SK-N-SH (cell line): ENCODE data around the gene AP4B1. TPM values are rescaled to one million over a fixed set of nuclear protein-coding genes. Genes with fewer than 3 reads are reported as not detected.

Experiments used
- CTCF ChIA-PET: fragments of 300-600, 350-600 bp; formaldehyde crosslinking; extraction: SDS; loops from one replicate; lab custom pipeline; 2021; lab: Yijun Ruan, JAX
- POLR2A ChIA-PET: fragments of 350-600 bp; sonication (Branson Sonifier 250); formaldehyde crosslinking; extraction: SDS; loops from one replicate; lab custom pipeline; 2020; ENCODE audit warnings: antibody characterized with exemption, inconsistent platforms; lab: Yijun Ruan, JAX
- DNase-seq: peaks from one replicate; pipeline ENCODE4 v3.0.0; 2012
- H2AFZ ChIP-seq: fragments of 200-600 bp; sonication (generic); 2 replicates; pipeline ENCODE4 v1.8.1; 2016; ENCODE audit warnings: antibody characterized with exemption, mild to moderate bottlenecking, low read depth
- H3F3A ChIP-seq: fragments of 200-600 bp; sonication (generic); replicated peaks from 2 replicates; pipeline ENCODE3; 2016; ENCODE audit warnings: antibody characterized with exemption, mild to moderate bottlenecking; ENCODE audit not compliant: insufficient read depth
- H3K27ac ChIP-seq, 2 experiments: fragments of 200-500 bp in 1 of 2; fragments of 200-600 bp in 1 of 2; sonication (Bioruptor generic) in 1 of 2; sonication (generic), shearing (Covaris generic) in 1 of 2; 2 replicates each; pipeline versions ENCODE4 v1.5.1 to v1.6.1; 2014 to 2016; ENCODE audit warnings: low read depth in 2 of 2, inconsistent platforms in 1 of 2, low read length in 1 of 2, mild to moderate bottlenecking in 1 of 2, mixed read lengths in 1 of 2
- H3K27me3 ChIP-seq: fragments of 200-600 bp; sonication (generic), shearing (Covaris generic); 2 replicates; pipeline ENCODE4 v1.6.1; 2016; ENCODE audit warnings: mixed run types; ENCODE audit not compliant: insufficient read depth
- H3K36me3 ChIP-seq, 2 experiments: fragments of 200-500 bp in 1 of 2; fragments of 200-600 bp in 1 of 2; sonication (Bioruptor generic) in 1 of 2; sonication (generic) in 1 of 2; replicated peaks in 1 of 2; 2 replicates each; pipeline versions ENCODE3 to v1.5.1; 2014 to 2016; ENCODE audit warnings: low read length in 1 of 2, mild to moderate bottlenecking in 1 of 2; ENCODE audit not compliant: insufficient read depth in 2 of 2, control insufficient read depth in 1 of 2
- H3K4me1 ChIP-seq, 2 experiments: fragments of 200-500 bp in 1 of 2; fragments of 200-600 bp in 1 of 2; sonication (Bioruptor generic) in 1 of 2; sonication (generic), shearing (Covaris generic) in 1 of 2; 2 replicates each; pipeline versions ENCODE4 v1.5.1 to v1.6.1; 2014 to 2016; ENCODE audit warnings: low read depth in 1 of 2, low read length in 1 of 2, mixed run types in 1 of 2; ENCODE audit not compliant: insufficient read depth in 2 of 2, control insufficient read depth in 1 of 2
- H3K4me2 ChIP-seq: fragments of 200-600 bp; sonication (generic), shearing (Covaris generic); 2 replicates; pipeline ENCODE4 v1.6.1; 2017; ENCODE audit warnings: mixed run types
- H3K4me3 ChIP-seq, 2 experiments: fragments of 200-500 bp in 1 of 2; fragments of 200-600 bp in 1 of 2; sonication (Bioruptor generic) in 1 of 2; sonication (generic), shearing (Covaris generic) in 1 of 2; 2 replicates each; pipeline versions ENCODE4 v1.5.1 to v1.8.1; 2014 to 2016; ENCODE audit warnings: low read depth in 2 of 2, inconsistent platforms in 1 of 2, low read length in 1 of 2, mild to moderate bottlenecking in 1 of 2, mixed read lengths in 1 of 2, moderate library complexity in 1 of 2
- H3K79me2 ChIP-seq: fragments of 200-600 bp; sonication (generic); 2 replicates; pipeline ENCODE4 v1.8.1; 2017; ENCODE audit warnings: mild to moderate bottlenecking; ENCODE audit not compliant: insufficient read depth
- H3K9ac ChIP-seq: fragments of 200-600 bp; sonication (generic); 2 replicates; pipeline ENCODE4 v1.6.1; 2017; ENCODE audit warnings: mixed run types
- H3K9me2 ChIP-seq: fragments of 200-600 bp; sonication (generic); 2 replicates; pipeline ENCODE4 v1.6.1; 2017; ENCODE audit warnings: mixed run types
- H3K9me3 ChIP-seq: fragments of 200-600 bp; sonication (generic); 2 replicates; pipeline ENCODE4 v1.6.1; 2017; ENCODE audit warnings: mixed run types, mild to moderate bottlenecking, moderate library complexity
- H4K20me1 ChIP-seq: fragments of 200-600 bp; sonication (generic); 2 replicates; pipeline ENCODE4 v1.6.1; 2017; ENCODE audit warnings: mild to moderate bottlenecking, mixed run types; ENCODE audit not compliant: insufficient read depth
- FOSL2 ChIP-seq: IDR thresholded peaks from 2 replicates; pipeline ENCODE4 v1.4.0; 2012; ENCODE audit warnings: low read depth, mild to moderate bottlenecking, moderate library complexity, borderline replicate concordance
- FOXM1 ChIP-seq: IDR thresholded peaks from 2 replicates; pipeline ENCODE4 v1.4.0; 2012; ENCODE audit warnings: low read depth, mild to moderate bottlenecking
- GATA2 ChIP-seq: sonication (generic); formaldehyde crosslinking; IDR thresholded peaks from 2 replicates; pipeline ENCODE4 v1.5.0; 2020; ENCODE audit warnings: mild to moderate bottlenecking, missing genetic modification reagents
- JUND ChIP-seq: IDR thresholded peaks from 2 replicates; pipeline ENCODE4 v1.4.0; 2012
- MXI1 ChIP-seq: IDR thresholded peaks from 2 replicates; pipeline ENCODE4 v1.6.1; 2012; ENCODE audit warnings: mild to moderate bottlenecking, low read depth, low read length, improper control_type of control experiment
- NRF1 ChIP-seq: IDR thresholded peaks from 2 replicates; pipeline ENCODE4 v1.6.1; 2012; ENCODE audit warnings: low read depth, mild to moderate bottlenecking, low read length
- RAD21 ChIP-seq: IDR thresholded peaks from 2 replicates; pipeline ENCODE4 v1.6.1; 2012; ENCODE audit warnings: mild to moderate bottlenecking, low read length
- RCOR1 ChIP-seq: fragments of 150-350 bp; IDR thresholded peaks from 2 replicates; pipeline ENCODE4 v1.6.1; 2017; ENCODE audit warnings: antibody characterized with exemption, low read length
- TAF1 ChIP-seq: IDR thresholded peaks from 2 replicates; pipeline ENCODE4 v1.6.1; 2012; ENCODE audit warnings: low read depth, mild to moderate bottlenecking, low read length, moderate library complexity, borderline replicate concordance
- WGBS: methylation state at CpG from one replicate; pipeline ENCODE4 v1.1.6; 2017; ENCODE audit warnings: low lambda C conversion rate; 5-methylcytosine and 5-hydroxymethylcytosine counted together
- polyA plus RNA-seq, 3 experiments: library from polyadenylated mRNA; depleted of rRNA; stranded (reverse); fragments of >200 nt; gene quantifications; 2 replicates each; pipeline ENCODE4 v1.2.3, GENCODE V29; 2012
- TF ChIP-seq, protein P1 (sequence below): fragments of 200-600 bp; sonication (generic); IDR thresholded peaks from 2 replicates; pipeline ENCODE4 v1.6.1; 2017; ENCODE audit warnings: antibody characterized with exemption, mild to moderate bottlenecking, moderate library complexity
- TF ChIP-seq, protein P2 (sequence below): IDR thresholded peaks from 2 replicates; pipeline ENCODE4 v1.4.0; 2012; ENCODE audit warnings: low read depth, borderline replicate concordance

The AP4B1 gene
- polyA plus RNA-seq, 1 of the 3 experiments (the other 2 are of a cell fraction), result 11.5 TPM

DNA sequence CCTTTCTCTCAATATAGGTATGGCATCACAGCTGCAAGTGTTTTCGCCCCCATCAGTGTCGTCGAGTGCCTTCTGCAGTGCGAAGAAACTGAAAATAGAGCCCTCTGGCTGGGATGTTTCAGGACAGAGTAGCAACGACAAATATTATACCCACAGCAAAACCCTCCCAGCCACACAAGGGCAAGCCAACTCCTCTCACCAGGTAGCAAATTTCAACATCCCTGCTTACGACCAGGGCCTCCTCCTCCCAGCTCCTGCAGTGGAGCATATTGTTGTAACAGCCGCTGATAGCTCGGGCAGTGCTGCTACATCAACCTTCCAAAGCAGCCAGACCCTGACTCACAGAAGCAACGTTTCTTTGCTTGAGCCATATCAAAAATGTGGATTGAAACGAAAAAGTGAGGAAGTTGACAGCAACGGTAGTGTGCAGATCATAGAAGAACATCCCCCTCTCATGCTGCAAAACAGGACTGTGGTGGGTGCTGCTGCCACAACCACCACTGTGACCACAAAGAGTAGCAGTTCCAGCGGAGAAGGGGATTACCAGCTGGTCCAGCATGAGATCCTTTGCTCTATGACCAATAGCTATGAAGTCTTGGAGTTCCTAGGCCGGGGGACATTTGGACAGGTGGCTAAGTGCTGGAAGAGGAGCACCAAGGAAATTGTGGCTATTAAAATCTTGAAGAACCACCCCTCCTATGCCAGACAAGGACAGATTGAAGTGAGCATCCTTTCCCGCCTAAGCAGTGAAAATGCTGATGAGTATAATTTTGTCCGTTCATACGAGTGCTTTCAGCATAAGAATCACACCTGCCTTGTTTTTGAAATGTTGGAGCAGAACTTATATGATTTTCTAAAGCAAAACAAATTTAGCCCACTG is 36.0 kb upstream of the AP4B1 start (continued):
- TF ChIP-seq, protein P1, sequence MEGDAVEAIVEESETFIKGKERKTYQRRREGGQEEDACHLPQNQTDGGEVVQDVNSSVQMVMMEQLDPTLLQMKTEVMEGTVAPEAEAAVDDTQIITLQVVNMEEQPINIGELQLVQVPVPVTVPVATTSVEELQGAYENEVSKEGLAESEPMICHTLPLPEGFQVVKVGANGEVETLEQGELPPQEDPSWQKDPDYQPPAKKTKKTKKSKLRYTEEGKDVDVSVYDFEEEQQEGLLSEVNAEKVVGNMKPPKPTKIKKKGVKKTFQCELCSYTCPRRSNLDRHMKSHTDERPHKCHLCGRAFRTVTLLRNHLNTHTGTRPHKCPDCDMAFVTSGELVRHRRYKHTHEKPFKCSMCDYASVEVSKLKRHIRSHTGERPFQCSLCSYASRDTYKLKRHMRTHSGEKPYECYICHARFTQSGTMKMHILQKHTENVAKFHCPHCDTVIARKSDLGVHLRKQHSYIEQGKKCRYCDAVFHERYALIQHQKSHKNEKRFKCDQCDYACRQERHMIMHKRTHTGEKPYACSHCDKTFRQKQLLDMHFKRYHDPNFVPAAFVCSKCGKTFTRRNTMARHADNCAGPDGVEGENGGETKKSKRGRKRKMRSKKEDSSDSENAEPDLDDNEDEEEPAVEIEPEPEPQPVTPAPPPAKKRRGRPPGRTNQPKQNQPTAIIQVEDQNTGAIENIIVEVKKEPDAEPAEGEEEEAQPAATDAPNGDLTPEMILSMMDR, result no peak
- TF ChIP-seq JUND, result no peak
- no peak for TF ChIP-seq FOSL2
- TF ChIP-seq, protein P2, sequence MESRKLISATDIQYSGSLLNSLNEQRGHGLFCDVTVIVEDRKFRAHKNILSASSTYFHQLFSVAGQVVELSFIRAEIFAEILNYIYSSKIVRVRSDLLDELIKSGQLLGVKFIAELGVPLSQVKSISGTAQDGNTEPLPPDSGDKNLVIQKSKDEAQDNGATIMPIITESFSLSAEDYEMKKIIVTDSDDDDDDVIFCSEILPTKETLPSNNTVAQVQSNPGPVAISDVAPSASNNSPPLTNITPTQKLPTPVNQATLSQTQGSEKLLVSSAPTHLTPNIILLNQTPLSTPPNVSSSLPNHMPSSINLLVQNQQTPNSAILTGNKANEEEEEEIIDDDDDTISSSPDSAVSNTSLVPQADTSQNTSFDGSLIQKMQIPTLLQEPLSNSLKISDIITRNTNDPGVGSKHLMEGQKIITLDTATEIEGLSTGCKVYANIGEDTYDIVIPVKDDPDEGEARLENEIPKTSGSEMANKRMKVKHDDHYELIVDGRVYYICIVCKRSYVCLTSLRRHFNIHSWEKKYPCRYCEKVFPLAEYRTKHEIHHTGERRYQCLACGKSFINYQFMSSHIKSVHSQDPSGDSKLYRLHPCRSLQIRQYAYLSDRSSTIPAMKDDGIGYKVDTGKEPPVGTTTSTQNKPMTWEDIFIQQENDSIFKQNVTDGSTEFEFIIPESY, result no peak
- no peak for TF ChIP-seq GATA2 (CRISPR knock-in tag)
- TF ChIP-seq MXI1, result no peak
- TF ChIP-seq, all 33 proteins: peak for 0

GRCh38 chr1:113938192-113938591 is 33.6 kb upstream of the AP4B1 start:
- 86% methylated on average over 5 of the region's 5 CpGs for WGBS
- peaks cover 9 to 15% of the 10 kb centered on the region in 2 experiments for H3K36me3 ChIP-seq
- H3K9me2 ChIP-seq, result no peaks in the 10 kb centered on the region
- no peak overlapping the region for H3K27ac ChIP-seq
- H3K4me3 ChIP-seq, result no peak overlapping the region
- no peak for DNase-seq
- H4K20me1 ChIP-seq, result peaks cover 76% of the 10 kb centered on the region
- no peaks in the 10 kb centered on the region for H3K9me3 ChIP-seq
- H3K79me2 ChIP-seq, result peaks cover 96% of the 10 kb centered on the region
- no peak overlapping the region for H3K9ac ChIP-seq
- H3K27me3 ChIP-seq, result no peaks in the 10 kb centered on the region
- TF ChIP-seq JUND (no peak), TAF1 (no peak), NRF1 (no peak), FOSL2 (no peak), FOXM1 (no peak), RCOR1 (no peak), RAD21 (no peak)
- no peak overlapping the region for H2AFZ ChIP-seq
- ChIA-PET POLR2A (no interaction called here), CTCF (interaction anchor here (0.6 to 2.5 kb wide), 3 partner anchors 9 to 39 kb away, joined by 3 to 6 read pairs (median 3); partner anchors contain the start of gene HIPK1)
- no peak overlapping the region for H3K4me2 ChIP-seq
- peaks cover 0 to 8% of the 10 kb centered on the region in 2 experiments; a peak in 2 of 4 replicates for H3K4me1 ChIP-seq
- H3F3A ChIP-seq, result no peaks in the 10 kb centered on the region
